Activated CD4-positive, alpha-beta T cell treated with anti-CD3 and anti-CD28 coated beads, Interleukin-2, Interleukin-6, amounts not matched to agents 100 ng/mL and 50 ng/mL, durations not matched to agents 16 hours and 8 hours (primary cell): ENCODE results near the gene OR13C5.
"Not testable (repeated sequence)": the region's sequence is repeated elsewhere in the genome, so short reads cannot be mapped to it uniquely, and the experiment has no call there.

Experiments used
- DNase-seq: peaks from one replicate; pipeline ENCODE4 v3.0.0-alpha.2; 2020

OR13C5 gene, protein sequence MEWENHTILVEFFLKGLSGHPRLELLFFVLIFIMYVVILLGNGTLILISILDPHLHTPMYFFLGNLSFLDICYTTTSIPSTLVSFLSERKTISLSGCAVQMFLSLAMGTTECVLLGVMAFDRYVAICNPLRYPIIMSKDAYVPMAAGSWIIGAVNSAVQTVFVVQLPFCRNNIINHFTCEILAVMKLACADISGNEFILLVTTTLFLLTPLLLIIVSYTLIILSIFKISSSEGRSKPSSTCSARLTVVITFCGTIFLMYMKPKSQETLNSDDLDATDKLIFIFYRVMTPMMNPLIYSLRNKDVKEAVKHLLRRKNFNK

GRCh38 chr9:104599313-104599712, at the start of gene OR13C5:
Gene OR13C5, minus strand, starts transcription at chr9:104599413. Its CDS starts 0 bp downstream, at chr9:104599413.
- not testable (repeated sequence) for DNase-seq

DNA sequence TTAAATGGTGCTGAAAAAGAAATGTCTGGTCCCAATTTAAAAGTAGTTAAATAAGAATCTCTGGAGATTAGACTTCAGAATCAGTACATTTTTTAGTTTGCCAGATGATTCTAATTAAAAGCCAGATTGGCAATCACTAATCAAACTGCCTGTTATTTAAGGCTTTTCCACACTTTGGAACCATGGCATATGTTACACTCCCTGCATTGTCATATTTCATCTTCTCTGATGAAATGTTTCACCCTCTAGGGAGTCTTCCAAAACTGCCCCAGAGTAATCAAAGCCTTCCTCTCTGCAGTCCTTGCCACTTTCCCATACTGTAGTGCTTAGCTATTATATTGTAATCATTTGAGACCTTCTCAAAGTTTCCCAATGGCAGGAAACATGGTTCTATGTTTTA, 36.2 kb upstream of the OR13C5 start:
- no peak for DNase-seq

- DNase-seq: no peak
These were observed 34.8 kb upstream of the OR13C5 start for GRCh38 chr9:104633976-104634520.

DNA sequence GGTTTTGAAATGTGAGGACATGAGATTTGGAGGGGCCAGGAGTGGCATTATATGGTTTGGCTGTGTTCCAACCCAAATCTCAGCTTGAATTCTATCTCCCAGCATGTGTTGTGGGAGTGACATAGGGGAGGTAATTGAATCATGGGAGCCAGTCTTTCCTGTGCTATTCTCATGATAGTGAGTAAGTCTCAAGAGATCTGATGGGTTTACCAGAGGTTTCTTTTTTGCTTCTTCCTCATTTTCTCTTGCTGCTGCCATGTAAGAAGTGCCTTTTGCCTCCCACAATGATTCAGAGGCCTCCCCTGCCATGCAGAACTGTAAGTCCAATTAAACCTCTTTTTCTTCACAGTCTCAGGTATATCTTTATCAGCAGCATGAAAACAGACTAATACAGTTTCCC, 26.8 kb upstream of the OR13C5 start:
- DNase-seq: not testable (repeated sequence)

GRCh38 chr9:104618104-104618503, 18.9 kb upstream of the OR13C5 start, which contains the start of gene OR13C9:
Gene OR13C9, minus strand, starts transcription at chr9:104618204. Its CDS starts 0 bp downstream, at chr9:104618204.
- no peak for DNase-seq

DNA sequence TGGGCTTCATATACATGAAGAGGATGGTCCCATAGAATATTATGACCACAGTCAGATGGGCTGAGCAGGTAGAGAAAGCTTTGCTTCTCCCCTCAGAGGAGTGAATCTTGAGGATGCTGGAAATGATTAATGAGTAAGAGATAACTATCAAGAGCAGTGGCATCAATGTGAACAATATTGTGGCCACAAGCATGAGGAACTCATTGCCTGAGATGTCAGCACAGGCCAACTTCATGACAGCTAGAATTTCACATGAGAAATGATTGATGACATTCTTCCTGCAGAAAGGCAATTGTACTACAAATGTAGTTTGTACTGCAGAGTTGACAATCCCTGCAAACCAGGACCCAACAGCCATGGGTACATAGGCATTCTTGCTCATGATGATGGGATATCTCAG, 18.2 kb upstream of the OR13C5 start:
- no peak for DNase-seq

- no peak for DNase-seq
These were observed 12.0 kb upstream of the OR13C5 start for GRCh38 chr9:104611213-104611612.

DNA sequence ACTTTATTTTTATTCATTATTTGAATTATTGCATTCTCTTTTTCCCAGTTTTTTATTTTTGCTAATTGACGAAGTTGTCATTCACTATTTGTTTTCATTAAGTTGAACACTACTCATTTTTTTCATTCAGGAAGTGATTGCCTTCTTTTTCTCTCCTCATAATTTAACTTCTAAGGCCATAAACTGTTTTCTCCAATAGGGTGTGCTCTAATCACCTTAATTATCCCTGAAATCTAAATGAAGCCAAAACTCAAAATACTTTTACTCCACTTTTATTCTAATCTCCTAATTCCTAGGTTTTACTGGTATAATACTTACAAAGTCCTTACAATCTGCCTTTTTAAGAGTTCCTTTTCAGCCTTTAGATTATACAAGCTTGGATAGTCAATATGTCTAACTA, 9.1 kb upstream of the OR13C5 start:
- no peak for DNase-seq

DNA sequence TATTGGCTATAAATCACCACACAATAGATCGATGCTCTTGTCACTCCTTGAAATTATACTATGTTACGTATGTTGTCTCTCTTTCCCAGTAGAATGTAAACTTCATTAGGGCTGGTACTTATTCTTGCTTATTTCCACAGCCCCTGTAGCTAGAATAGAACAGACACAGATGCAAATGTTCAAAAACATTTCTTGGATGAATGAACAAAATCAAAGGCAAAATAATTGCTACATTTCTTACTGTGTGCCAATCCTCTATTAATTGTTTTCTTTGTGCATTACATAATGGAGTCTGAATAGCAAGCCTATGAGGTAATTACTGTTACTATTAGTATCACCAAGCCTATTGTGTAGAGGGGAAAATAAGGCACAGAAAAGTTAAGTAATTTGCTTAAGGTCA, 6.9 kb upstream of the OR13C5 start:
- no peak for DNase-seq

- not testable (repeated sequence) for DNase-seq
These were observed 6.3 kb upstream of the OR13C5 start, which contains the start of gene OR13C2 for GRCh38 chr9:104605527-104605926. Gene OR13C2, minus strand, starts transcription at chr9:104605627. Its CDS starts 0 bp downstream, at chr9:104605627.

GRCh38 chr9:104604801-104605200, 5.6 kb upstream of the OR13C5 start:
- DNase-seq: no peak

DNA sequence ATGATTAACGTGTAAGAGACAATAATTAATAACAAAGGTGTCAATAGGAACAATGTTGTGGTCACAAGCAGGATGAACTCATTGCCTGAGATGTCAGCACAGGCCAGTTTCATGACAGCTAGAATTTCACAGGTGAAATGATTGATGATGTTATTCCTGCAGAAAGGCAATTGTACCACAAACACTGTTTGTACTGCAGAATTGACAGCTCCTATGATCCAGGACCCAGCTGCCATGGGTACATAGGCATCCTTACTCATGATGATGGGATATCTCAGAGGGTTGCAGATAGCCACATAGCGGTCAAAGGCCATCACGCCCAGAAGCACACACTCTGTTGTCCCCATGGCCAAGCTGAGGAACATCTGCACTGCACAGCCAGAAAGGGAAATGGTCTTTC, 464 bp downstream of the OR13C5 start:
- not testable (repeated sequence) for DNase-seq

GRCh38 chr9:104589626-104590025, 9.6 kb downstream of the OR13C5 start:
- DNase-seq: no peak

DNA sequence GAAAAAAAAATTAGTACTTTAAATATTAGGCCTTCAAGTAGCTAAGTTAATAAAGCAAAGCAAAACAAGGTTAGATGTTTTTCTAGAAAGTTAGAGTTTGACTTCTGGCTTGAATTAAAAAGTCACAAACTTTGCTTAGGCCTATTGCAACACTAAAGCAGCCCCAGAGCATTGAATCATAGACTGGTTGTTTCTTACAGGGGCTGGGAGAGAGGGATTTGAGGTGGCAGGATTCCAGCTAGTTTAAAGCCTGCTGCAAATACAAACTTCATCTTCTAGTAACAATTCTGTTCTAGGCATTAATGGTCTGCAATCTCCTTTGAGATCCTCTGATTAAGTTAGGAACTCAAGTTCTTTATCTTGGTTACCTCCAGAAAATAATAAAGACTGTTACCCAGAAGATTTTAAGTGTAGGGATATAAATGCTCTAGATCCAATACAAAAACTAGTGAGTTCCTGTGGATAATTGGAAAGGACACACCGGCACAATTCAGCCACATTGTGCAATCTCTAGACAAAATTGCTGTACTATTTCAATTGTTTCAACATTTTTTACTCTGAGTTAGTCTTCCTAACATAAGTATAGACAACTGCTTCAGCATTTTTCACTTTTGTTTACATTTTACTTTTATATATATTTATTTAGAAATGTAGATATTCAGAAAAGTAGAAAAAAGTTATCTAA, 12.6 kb downstream of the OR13C5 start:
- DNase-seq: no peak

- DNase-seq: no peak
These were observed 18.7 kb downstream of the OR13C5 start for GRCh38 chr9:104580562-104580961.

- no peak for DNase-seq
These were observed 21.9 kb downstream of the OR13C5 start for GRCh38 chr9:104577263-104577662.

DNA sequence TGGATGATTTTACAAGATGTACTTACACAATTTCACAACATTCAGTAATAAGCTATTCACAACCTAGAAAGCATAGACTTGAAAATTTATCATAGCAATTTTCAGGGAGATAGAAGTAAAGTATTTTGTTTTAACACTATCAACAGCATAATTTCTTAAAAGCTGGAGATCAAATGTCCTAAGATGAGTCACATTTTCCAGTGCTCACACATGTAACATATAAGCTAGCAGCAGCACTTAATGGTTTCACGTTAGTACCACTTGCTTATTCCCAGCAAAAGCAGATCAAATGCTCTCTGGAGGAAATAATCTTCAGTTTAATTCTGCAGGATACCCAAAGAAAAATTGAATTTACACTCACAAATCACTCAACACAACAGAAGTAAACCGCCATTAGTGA, 23.8 kb downstream of the OR13C5 start:
- no peak for DNase-seq

- no peak for DNase-seq
These were observed 26.6 kb downstream of the OR13C5 start for GRCh38 chr9:104572612-104573011.

- DNase-seq: no peak
These were observed 30.3 kb downstream of the OR13C5 start, which contains the start of gene OR13C8 for GRCh38 chr9:104568868-104569267. Gene OR13C8, plus strand, starts transcription at chr9:104569168. Its CDS starts 0 bp downstream, at chr9:104569168.

GRCh38 chr9:104564358-104564757, 34.9 kb downstream of the OR13C5 start:
- no peak for DNase-seq

GRCh38 chr9:104556830-104557634, 42.2 kb downstream of the OR13C5 start:
- no peak for DNase-seq

- no peak for DNase-seq
These were observed 43.7 kb downstream of the OR13C5 start for GRCh38 chr9:104555521-104555920.

DNA sequence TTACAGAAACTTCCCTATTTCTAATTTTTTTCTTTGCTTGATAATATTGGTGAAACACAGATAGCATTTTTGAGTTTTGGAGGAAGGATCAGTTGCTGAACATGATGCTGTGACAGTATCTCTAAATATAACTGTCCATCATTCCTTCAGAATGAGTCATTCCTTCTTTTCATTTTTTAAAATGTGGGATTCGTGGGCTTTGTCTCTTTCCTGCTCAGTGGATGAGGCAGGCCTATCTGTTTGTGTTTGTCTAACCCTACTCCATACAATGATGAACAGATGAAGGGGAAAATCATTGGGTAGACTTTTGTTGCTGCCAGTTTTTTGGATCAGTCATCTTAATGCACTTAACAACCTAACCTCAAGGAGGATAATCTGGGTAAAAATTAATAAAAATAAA, 46.0 kb downstream of the OR13C5 start:
- no peak for DNase-seq
